Epithelial cell of esophagus (primary cell): Measurements from ENCODE around the gene SLC6A16.

Experiments
- DNase-seq: peaks from one replicate; pipeline ENCODE4 v3.0.0; 2010; ENCODE audit warnings: low read depth
- H3K4me3 ChIP-seq: 2 replicates; pipeline ENCODE4 v1.5.1; 2011; ENCODE audit warnings: mild to moderate bottlenecking, low read length, control low read depth
- TF ChIP-seq, protein P1 (sequence below): IDR thresholded peaks from 2 replicates; pipeline ENCODE4 v1.5.1; 2011; ENCODE audit warnings: low read depth, mild to moderate bottlenecking, low read length, control low read depth, inconsistent platforms; ENCODE audit not compliant: insufficient read depth; ENCODE audit errors: missing control alignments

Gene SLC6A16

DNA sequence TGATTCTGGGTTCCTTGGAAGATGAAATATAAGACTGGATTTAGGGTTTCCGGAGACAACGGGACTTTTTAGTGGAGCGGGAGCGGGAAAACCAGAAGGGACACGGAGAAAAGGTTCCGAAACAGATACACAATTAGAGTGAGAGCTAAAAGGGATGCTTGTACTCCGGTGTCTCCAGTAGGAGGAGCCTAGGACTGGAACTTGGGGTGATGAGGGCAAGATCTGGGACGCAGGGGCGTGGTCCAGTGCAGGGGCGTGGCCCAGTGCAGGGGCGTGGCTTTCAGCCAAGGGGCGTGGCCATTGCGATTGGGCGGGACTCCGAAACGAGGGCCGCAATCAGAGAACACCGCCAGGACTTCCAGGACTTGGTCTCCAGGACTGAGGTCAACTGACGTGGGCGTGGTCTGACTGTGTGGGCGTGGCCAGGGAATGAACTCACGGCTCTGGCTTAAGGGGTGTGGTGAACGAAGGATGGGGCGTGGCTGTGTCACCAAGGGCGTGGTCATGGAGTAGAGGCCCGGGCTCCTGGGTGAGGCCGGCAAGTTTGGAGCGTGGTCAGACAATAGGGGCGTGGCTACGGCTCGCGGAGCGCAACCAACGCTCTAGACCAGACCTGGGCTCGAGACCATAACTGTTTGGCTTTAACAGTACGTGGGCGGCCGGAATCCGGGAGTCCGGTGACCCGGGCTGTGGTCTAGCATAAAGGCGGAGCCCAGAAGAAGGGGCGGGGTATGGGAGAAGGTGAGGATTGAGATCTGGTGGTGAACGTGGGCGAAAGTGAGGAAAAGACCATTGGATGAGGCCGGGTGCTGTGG is 38.5 kb upstream of the SLC6A16 start, which contains the start of gene DKKL1:
DKKL1 (plus strand) TSS at position 610 of the 815 bp plus-strand sequence; CDS start at position 732, 122 bp downstream.
- TF ChIP-seq, protein P1, sequence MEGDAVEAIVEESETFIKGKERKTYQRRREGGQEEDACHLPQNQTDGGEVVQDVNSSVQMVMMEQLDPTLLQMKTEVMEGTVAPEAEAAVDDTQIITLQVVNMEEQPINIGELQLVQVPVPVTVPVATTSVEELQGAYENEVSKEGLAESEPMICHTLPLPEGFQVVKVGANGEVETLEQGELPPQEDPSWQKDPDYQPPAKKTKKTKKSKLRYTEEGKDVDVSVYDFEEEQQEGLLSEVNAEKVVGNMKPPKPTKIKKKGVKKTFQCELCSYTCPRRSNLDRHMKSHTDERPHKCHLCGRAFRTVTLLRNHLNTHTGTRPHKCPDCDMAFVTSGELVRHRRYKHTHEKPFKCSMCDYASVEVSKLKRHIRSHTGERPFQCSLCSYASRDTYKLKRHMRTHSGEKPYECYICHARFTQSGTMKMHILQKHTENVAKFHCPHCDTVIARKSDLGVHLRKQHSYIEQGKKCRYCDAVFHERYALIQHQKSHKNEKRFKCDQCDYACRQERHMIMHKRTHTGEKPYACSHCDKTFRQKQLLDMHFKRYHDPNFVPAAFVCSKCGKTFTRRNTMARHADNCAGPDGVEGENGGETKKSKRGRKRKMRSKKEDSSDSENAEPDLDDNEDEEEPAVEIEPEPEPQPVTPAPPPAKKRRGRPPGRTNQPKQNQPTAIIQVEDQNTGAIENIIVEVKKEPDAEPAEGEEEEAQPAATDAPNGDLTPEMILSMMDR = peak; percentile 42
- H3K4me3 ChIP-seq = peak within 1 kb of the TSS; percentile 75

DNA sequence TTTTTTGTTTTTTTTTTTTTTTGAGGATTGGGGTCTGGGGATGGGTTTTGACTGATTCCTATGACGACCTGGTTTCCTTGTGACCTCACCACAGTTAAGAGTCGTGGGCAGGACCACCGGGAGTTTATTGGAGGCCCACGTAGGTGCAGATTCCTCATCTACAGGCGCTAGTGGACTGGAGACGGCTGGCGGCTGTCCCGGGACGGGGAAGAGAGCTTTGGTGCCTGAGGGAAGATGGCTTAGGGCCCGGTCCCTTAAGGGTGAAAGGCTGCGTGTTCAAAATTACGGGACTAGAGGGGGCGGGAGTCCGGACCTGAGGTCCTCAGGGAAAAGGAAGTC is 37.9 kb upstream of the SLC6A16 start:
- H3K4me3 ChIP-seq = peak overlapping the region; percentile 75
- TF ChIP-seq, protein P1 = no peak
- no peak for DNase-seq

More for the DNA sequence above, 38.5 kb upstream of the SLC6A16 start, which contains the start of gene DKKL1:
- peak; percentile 99 for DNase-seq

DNA sequence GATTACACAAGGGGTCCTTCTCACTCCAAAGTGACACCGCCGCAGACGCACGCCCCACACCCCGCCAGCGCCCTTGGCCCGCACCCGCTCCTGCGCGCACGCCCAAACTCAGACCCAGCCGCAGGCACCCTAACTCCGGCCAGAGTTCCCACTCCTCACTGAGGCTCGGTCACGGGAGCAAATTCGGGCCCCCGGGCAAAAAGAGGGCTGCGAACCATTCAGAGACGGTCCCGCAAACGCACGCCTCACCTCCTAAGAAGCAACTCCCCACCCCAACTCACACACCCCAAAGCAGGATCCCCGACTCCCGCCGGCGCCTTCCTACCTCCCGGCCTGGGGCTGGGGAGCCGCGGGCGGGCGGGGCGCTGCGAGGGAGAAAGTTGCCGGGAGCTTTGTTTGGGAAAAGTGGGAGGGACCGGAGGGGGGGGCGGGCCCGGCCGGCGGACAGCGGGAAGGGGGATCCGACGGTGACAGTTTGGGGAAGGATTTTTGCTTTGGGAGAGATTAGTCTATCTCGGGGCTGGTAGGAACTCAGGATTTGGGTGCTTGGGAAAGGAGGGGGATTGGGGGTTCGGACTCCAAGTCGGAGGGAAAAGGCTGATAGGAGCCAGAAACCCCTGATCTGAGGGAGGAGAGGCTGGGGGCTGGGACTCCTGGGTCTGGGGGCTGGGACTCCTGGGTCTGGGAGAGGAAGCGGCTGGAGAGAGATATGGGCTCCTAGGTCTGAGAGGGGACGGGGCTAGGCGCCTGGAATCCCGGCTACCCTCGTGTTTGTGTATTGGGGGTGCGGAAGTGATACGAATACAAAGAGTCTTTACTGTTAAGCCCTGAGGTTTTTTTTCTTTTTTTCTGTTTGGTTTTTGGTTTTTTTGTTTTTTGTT is 37.3 kb upstream of the SLC6A16 start, which contains the start of gene TEAD2:
TEAD2 (minus strand) TSS at position 369 of the 881 bp plus-strand sequence. CDS start 2,341 bp downstream, outside the sequence.
- DNase-seq = peak; percentile 54
- TF ChIP-seq, protein P1 = no peak
- H3K4me3 ChIP-seq = peak within 1 kb of the TSS; percentile 75

DNA sequence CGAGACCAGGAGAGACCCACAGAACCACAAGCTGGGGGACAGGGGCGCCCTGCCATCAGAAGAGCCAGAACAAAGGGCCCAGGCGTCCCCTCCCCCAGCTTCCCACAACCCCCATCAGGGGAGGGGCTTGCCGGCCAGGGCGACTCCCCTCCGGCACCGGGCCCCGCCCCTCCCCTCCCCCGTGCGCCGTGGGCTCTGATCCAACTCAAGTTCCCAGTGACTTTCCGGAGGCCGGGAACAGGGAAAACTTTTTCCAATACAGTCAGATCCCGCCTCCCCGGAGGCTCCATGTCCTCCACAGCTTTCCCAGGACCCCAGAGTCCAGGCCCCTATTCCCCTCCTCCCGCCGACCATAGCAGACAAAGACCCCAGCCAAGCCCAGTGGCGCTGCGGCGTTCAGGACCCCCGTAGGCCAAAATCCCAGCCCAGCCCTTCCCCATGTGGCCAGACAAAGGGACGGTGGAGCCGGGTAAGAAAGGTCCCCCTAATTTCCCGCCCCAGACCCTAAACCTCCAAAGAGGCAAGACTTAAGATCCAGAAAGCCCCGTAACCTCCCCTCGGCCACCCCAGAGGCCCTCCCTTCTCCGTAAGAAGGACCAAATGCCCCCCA is 36.6 kb upstream of the SLC6A16 start:
- H3K4me3 ChIP-seq = peak overlapping the region; percentile 75
- peak; percentile 62 for DNase-seq
- TF ChIP-seq, protein P1 = no peak

DNA sequence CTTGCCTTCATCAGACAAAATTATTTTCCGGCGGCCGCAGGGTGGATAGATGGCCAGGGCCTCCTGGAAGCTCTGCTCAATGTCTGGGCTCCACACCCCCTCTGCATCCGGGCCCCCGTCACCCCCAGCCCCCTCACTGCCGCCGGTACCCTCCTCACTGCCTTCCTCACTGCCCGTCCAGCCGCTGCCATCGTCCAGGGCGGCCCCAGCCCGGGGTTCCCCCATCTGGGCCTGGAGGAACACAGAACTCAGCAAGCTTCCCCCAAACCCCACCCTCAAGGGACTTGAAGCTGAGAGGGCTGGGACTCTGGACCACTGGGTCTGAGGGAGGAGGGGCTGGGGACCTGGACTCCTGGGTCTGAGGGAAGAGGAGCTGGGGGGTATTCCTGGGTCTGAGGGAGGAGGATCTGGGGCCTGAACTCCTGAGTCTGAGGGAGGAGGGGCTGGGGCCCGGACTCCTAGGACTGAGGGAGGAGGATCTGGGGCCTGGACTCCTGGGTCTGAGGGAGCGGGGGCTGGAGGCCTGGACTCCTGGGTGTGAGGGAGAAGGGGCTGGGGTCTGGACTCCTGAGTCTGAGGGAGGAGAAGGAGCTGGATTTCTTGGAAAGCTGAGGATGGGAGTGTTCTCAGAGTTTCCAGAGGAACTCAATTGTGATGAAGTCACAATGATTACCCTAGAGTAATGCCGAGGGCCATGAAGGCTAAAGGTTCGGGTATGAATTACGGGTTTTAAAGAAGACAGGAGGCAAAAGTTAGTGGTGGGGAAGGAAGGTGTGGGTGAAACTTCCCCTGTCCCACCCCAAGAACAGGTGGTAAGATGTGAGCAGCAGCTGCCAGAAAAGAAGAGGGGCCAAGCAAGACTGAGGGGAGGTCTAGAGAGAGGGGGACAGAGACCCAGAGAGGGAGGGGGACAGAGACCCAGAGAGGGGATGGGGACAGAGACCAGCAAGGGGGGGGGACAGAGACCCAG is 35.1 kb upstream of the SLC6A16 start:
- TF ChIP-seq, protein P1 = no peak
- DNase-seq = no peak
- H3K4me3 ChIP-seq = no peak overlapping the region

DNA sequence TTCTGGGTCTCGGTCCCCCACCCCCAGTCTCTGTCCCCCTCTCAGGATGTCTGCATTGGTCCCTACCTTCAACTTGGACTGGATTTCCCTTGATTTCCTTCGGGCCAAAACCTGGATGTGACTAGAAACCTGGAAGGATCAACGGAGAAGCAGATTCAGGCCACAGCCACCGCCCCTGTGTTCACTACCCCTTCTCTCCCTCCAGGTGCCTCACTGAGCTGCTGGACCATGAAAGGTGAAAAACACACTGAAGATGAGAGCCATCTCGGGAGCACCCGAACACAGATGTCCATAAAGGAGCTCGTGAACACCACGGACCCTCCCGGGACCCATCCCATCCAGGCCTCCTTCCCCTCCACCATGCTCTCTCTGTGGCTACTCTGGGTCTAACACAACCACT is 32.2 kb upstream of the SLC6A16 start:
- TF ChIP-seq, protein P1 = no peak
- H3K4me3 ChIP-seq = no peak overlapping the region
- DNase-seq = no peak
